ENCODE measurements around the gene THAP6. TPM values are rescaled to one million over a fixed set of nuclear protein-coding genes. Genes with fewer than 3 reads are reported as not detected.

THAP6 gene
- total RNA-seq, 1 experiment from 2014 or later = 25.5 TPM

- H4K20me1 ChIP-seq (ENCODE audit: insufficient read depth) = no peaks in the 10 kb centered on the region
- intact Hi-C loops (cut with micrococcal nuclease) = no loop called here
- ChIA-PET RAD21 (ENCODE audit: low non-redundant PET in 1 of 2, low total read pairs in 2 of 2, uncharacterized antibody in 2 of 2, unreplicated experiment in 2 of 2) (no interaction called here), POLR2A (no interaction called here), CTCF (interaction anchor here (0.6 to 1.7 kb wide), 6 partner anchors 8 to 815 kb away, joined by 3 to 7 read pairs (median 4); partner anchors contain the start of gene PARM1)
- ATAC-seq = no peak
- no peak overlapping the region for H3K4me3 ChIP-seq (replicated peaks in 1 of 2; ENCODE audit: low read depth in 1 of 2, low read length in 2 of 2)
- no peaks in the 10 kb centered on the region for H3K9me3 ChIP-seq (ENCODE audit: control insufficient read depth in 1 of 2, insufficient read depth in 1 of 2, low read depth in 1 of 2, low read length in 2 of 2)
- no peak for DNase-seq (ENCODE audit: low read depth, low spot score)
- H3K27ac ChIP-seq (ENCODE audit: low read depth, low read length) = no peak overlapping the region
- no peak overlapping the region for H2AFZ ChIP-seq (ENCODE audit: low read depth, low read length, poor library complexity, severe bottlenecking)
- H3K79me2 ChIP-seq (ENCODE audit: insufficient read depth, low read length) = peaks cover 31% of the 10 kb centered on the region
- H3K27me3 ChIP-seq (ENCODE audit: insufficient read depth, low read length) = no peaks in the 10 kb centered on the region
- no peak overlapping the region for H3K4me2 ChIP-seq (ENCODE audit: low read length)
- no peaks in the 10 kb centered on the region for H3K9me2 ChIP-seq (ENCODE audit: insufficient read depth)
- BruUV-seq (replicated peaks) = no TSS peak
- no peak for TF ChIP-seq EGR1 (IDR thresholded peaks at IDR 0.05; ENCODE audit: low read depth)
- TF ChIP-seq CTCF (IDR thresholded peaks at IDR 0.05 in 2 of 3, conservative IDR thresholded peaks at IDR 0.05 in 1 of 3; ENCODE audit: borderline replicate concordance in 1 of 3, insufficient read depth in 1 of 3, low read depth in 2 of 3, low read length in 2 of 3) = peak in 2 of 3 experiments; percentile 16 to 30; a peak in 1 of 6 replicates
- no peak for TF ChIP-seq CEBPB (IDR thresholded peaks at IDR 0.05; ENCODE audit: low read depth)
- TF ChIP-seq RAD21 (IDR thresholded peaks at IDR 0.05; ENCODE audit: low read depth) = peak; percentile 49
- no peak for TF ChIP-seq JUND (IDR thresholded peaks at IDR 0.05)
- peaks cover 12 to 16% of the 10 kb centered on the region in 2 experiments for H3K36me3 ChIP-seq (ENCODE audit: control insufficient read depth in 1 of 2, insufficient read depth in 2 of 2, low read length in 2 of 2)
- no peak overlapping the region for H3K9ac ChIP-seq (ENCODE audit: low read length)
- no peaks in the 10 kb centered on the region for H3K4me1 ChIP-seq (ENCODE audit: control insufficient read depth in 1 of 2, insufficient read depth in 2 of 2, low read length in 2 of 2)
These were observed 24.1 kb upstream of the THAP6 start for GRCh38 chr4:75490155-75490554.

- CTCF ChIA-PET = no interaction called here
- POLR2A ChIA-PET = no interaction called here
- H3K4me1 ChIP-seq (ENCODE audit: control insufficient read depth in 1 of 2, insufficient read depth in 2 of 2, low read length in 2 of 2) = no peaks in the 10 kb centered on the region
- H3K27ac ChIP-seq (ENCODE audit: low read depth, low read length) = no peak overlapping the region
- no peak overlapping the region for H3K4me3 ChIP-seq (replicated peaks in 1 of 2; ENCODE audit: low read depth in 1 of 2, low read length in 2 of 2)
- BruUV-seq (replicated peaks) = no TSS peak
- RAD21 ChIA-PET (ENCODE audit: low non-redundant PET in 1 of 2, low total read pairs in 2 of 2, uncharacterized antibody in 2 of 2, unreplicated experiment in 2 of 2) = no interaction called here
- no peaks in the 10 kb centered on the region for H3K9me3 ChIP-seq (ENCODE audit: control insufficient read depth in 1 of 2, insufficient read depth in 1 of 2, low read depth in 1 of 2, low read length in 2 of 2)
- peaks cover 9 to 19% of the 10 kb centered on the region in 2 experiments for H3K36me3 ChIP-seq (ENCODE audit: control insufficient read depth in 1 of 2, insufficient read depth in 2 of 2, low read length in 2 of 2)
- no peak overlapping the region for H3K4me2 ChIP-seq (ENCODE audit: low read length)
- no peaks in the 10 kb centered on the region for H3K9me2 ChIP-seq (ENCODE audit: insufficient read depth)
- no peaks in the 10 kb centered on the region for H3K27me3 ChIP-seq (ENCODE audit: insufficient read depth, low read length)
- intact Hi-C loops (cut with micrococcal nuclease) = no loop called here
- peaks cover 70% of the 10 kb centered on the region for H3K79me2 ChIP-seq (ENCODE audit: insufficient read depth, low read length)
- DNase-seq (ENCODE audit: low read depth, low spot score) (no peak), ATAC-seq (no peak)
- H3K9ac ChIP-seq (ENCODE audit: low read length) = no peak overlapping the region
- no peaks in the 10 kb centered on the region for H4K20me1 ChIP-seq (ENCODE audit: insufficient read depth)
- no peak overlapping the region for H2AFZ ChIP-seq (ENCODE audit: low read depth, low read length, poor library complexity, severe bottlenecking)
- TF ChIP-seq JUND (IDR thresholded peaks at IDR 0.05) (no peak), POLR2A (IDR thresholded peaks at IDR 0.05; ENCODE audit: borderline replicate concordance, extremely low read depth, insufficient read depth, insufficient read length) (no peak), SIN3A (IDR thresholded peaks at IDR 0.05; ENCODE audit: low read depth) (no peak), ATF3 (IDR thresholded peaks at IDR 0.05) (no peak), POLR2AphosphoS5 (IDR thresholded peaks at IDR 0.05; ENCODE audit: low read depth, low read length) (no peak), SP1 (IDR thresholded peaks at IDR 0.05; ENCODE audit: low read depth) (no peak), CBX3 (IDR thresholded peaks at IDR 0.05; ENCODE audit: low read depth) (no peak), SRF (IDR thresholded peaks at IDR 0.05; ENCODE audit: low read depth) (no peak), EZH2 (IDR thresholded peaks at IDR 0.05) (no peak), MAX (IDR thresholded peaks at IDR 0.05) (no peak), TCF7L2 (IDR thresholded peaks at IDR 0.05; ENCODE audit: borderline replicate concordance, extremely low read depth, insufficient read depth, insufficient read length) (no peak), ELF1 (IDR thresholded peaks at IDR 0.05; ENCODE audit: borderline replicate concordance, low read depth) (no peak), RAD21 (IDR thresholded peaks at IDR 0.05; ENCODE audit: low read depth) (no peak), FOSL1 (IDR thresholded peaks at IDR 0.05; ENCODE audit: low read depth) (no peak), YY1 (IDR thresholded peaks at IDR 0.05; ENCODE audit: extremely low read depth, insufficient replicate concordance, low read depth, low read length) (no peak)
These were observed 19.7 kb upstream of the THAP6 start for GRCh38 chr4:75494563-75494962.

All from HCT116 (cell line).